ENCODE results near the gene FAM162B.
"Not testable (repeated sequence)": the region's sequence is repeated elsewhere in the genome, so short reads cannot be mapped to it uniquely, and the experiment has no call there.

FAM162B gene

DNA sequence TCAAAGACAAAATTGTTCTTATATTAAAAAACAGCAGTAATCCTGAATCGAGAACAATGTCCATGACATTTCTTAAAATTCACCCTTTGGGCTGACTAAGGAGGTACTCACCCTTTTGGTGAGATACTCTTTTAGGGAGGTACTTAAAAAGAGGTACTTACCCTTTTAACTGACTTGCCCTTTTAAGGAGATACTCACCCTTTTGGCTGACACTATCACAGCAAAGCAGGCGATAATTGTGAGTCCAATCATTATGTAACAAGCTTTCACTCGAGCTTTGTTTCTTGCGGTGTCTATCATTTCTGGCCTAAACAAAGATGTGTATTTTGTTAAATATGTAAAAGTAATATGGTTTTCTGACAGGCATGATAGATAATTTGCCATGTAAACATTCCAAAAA lies 3.7 kb downstream of the FAM162B start:
- H3K4me3 Mint-ChIP-seq = no peak overlapping the region
- H3K27me3 Mint-ChIP-seq (ENCODE audit: low read depth) = peaks cover 56% of the 10 kb centered on the region

DNA sequence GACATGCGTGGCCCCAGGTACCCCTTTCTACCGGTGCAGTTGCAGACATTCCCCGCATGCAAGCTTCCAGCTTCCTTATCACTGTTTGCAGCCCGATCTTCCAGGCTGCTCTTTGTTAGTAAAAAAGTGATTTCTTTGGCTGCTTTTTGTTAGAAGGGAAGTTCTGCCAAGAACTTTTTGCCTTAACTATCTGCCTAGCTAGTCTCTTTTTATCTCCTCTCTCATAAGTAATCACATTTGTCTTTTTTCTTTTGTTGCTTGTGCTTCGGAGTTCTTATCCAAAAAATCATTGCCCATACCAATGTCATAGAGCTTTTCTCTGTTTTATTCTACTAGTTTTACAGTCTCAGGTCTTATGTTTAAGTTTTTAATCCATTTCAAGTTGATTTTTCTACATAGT lies 20.3 kb downstream of the FAM162B start:
- Mint-ChIP-seq H3K27ac (no peak overlapping the region), H3K27me3 (ENCODE audit: low read depth) (no peaks in the 10 kb centered on the region)
- TF ChIP-seq, protein P1, sequence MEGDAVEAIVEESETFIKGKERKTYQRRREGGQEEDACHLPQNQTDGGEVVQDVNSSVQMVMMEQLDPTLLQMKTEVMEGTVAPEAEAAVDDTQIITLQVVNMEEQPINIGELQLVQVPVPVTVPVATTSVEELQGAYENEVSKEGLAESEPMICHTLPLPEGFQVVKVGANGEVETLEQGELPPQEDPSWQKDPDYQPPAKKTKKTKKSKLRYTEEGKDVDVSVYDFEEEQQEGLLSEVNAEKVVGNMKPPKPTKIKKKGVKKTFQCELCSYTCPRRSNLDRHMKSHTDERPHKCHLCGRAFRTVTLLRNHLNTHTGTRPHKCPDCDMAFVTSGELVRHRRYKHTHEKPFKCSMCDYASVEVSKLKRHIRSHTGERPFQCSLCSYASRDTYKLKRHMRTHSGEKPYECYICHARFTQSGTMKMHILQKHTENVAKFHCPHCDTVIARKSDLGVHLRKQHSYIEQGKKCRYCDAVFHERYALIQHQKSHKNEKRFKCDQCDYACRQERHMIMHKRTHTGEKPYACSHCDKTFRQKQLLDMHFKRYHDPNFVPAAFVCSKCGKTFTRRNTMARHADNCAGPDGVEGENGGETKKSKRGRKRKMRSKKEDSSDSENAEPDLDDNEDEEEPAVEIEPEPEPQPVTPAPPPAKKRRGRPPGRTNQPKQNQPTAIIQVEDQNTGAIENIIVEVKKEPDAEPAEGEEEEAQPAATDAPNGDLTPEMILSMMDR (IDR thresholded peaks at IDR 0.05; ENCODE audit: unreplicated experiment in 3 of 3) = no peak

More for the DNA sequence above, 3.7 kb downstream of the FAM162B start:
- no peaks in the 10 kb centered on the region for H3K36me3 Mint-ChIP-seq (ENCODE audit: low read depth)
- TF ChIP-seq, protein P1 (IDR thresholded peaks at IDR 0.05; ENCODE audit: unreplicated experiment in 3 of 3) = no peak
- peaks cover 3% of the 10 kb centered on the region for H3K9me3 Mint-ChIP-seq
- no peak overlapping the region for H3K27ac Mint-ChIP-seq
- peaks cover 12% of the 10 kb centered on the region for H3K4me1 Mint-ChIP-seq

DNA sequence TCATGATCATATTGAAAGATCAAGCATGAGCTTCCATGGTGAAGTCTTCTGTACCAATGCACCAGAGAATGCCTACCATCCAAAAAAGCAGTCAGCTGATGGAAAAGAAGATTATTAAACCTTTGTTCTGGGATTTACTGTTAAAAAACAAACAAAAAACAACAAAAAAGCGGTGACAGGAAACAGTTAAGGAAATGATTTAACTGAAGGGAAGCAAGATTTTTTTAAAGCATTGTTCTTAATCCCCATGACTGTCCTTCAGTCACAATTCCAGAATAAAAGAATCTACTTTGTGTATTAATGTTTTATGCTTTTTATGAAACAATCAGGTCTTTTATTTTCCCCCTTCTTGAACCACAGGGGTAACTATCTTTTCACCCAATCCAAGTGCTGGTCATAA lies 23.9 kb downstream of the FAM162B start:
- no peaks in the 10 kb centered on the region for H3K4me1 Mint-ChIP-seq
- TF ChIP-seq, protein P1 (IDR thresholded peaks at IDR 0.05; ENCODE audit: unreplicated experiment in 3 of 3) = no peak
- H3K4me3 Mint-ChIP-seq = no peak overlapping the region
- H3K27ac Mint-ChIP-seq = no peak overlapping the region
- H3K9me3 Mint-ChIP-seq = peaks cover 32% of the 10 kb centered on the region
- H3K36me3 Mint-ChIP-seq (ENCODE audit: low read depth) = peaks cover 17% of the 10 kb centered on the region
- H3K27me3 Mint-ChIP-seq (ENCODE audit: low read depth) = no peaks in the 10 kb centered on the region

More for the DNA sequence above, 20.3 kb downstream of the FAM162B start:
- no peaks in the 10 kb centered on the region for H3K4me1 Mint-ChIP-seq
- H3K4me3 Mint-ChIP-seq = no peak overlapping the region
- H3K36me3 Mint-ChIP-seq (ENCODE audit: low read depth) = no peaks in the 10 kb centered on the region
- H3K9me3 Mint-ChIP-seq = peaks cover 17% of the 10 kb centered on the region

DNA sequence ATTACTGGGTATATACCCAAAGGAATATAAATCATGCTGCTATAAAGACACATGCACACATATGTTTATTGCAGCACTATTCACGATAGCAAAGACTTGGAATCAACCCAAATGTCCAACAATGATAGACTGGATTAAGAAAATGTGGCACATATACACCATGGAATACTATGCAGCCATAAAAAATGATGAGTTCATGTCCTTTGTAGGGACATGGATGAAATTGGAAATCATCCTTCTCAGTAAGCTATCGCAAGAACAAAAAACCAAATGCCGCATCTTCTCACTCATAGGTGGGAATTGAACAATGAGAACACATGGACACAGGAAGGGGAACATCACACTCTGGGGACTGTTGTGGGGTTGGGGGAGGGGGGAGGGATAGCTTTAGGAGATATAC lies 25.0 kb downstream of the FAM162B start:
- Mint-ChIP-seq H3K9me3 (peaks cover 36% of the 10 kb centered on the region), H3K36me3 (ENCODE audit: low read depth) (peaks cover 28% of the 10 kb centered on the region)
- not testable (repeated sequence) for H3K4me1 Mint-ChIP-seq; H3K4me3 Mint-ChIP-seq; H3K27ac Mint-ChIP-seq; H3K27me3 Mint-ChIP-seq (ENCODE audit: low read depth)

DNA sequence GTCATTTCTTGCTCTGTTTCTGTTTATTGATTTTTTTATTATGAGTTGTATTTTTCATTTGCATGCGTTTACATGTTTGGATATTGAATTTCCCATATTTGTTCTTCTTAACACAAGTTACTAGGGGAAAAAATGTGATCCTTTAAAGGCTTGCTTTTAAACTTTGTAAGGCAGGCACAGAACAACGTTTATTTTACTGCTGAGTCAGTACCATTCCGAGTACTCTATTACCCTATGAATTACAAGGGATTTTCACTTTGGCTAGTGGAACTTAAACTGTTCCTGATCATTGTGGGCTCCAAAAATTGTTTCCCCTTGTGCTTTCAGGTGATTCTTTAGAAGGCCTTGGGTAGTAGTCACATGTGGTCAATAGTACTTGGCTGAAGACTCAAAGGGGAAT lies 28.5 kb downstream of the FAM162B start:
- peaks cover 45% of the 10 kb centered on the region for H3K36me3 Mint-ChIP-seq (ENCODE audit: low read depth)
- no peaks in the 10 kb centered on the region for H3K27me3 Mint-ChIP-seq (ENCODE audit: low read depth)
- TF ChIP-seq, protein P1 (IDR thresholded peaks at IDR 0.05; ENCODE audit: unreplicated experiment in 3 of 3) = no peak
- peaks cover 29% of the 10 kb centered on the region for H3K9me3 Mint-ChIP-seq
- no peak overlapping the region for H3K27ac Mint-ChIP-seq
- H3K4me3 Mint-ChIP-seq = no peak overlapping the region
- H3K4me1 Mint-ChIP-seq = no peaks in the 10 kb centered on the region

DNA sequence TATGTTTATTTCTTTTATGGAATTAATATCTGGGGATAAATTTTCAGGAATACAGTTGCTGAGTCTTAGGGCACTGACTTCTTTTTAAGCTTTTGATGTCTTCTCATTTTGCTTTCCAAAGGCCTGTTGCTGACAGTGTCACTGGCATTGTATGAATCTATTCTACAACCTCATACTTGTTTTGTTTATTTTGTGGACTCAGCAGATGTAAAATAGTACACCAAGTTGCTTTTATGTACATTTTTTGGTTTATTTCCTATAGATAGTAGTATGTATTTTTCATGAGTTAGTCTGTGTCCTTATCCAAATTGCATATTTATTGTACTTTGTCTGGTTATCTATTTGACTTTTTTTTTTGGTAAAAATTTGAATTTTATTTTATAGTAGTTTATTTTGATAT lies 35.0 kb downstream of the FAM162B start:
- Mint-ChIP-seq H3K4me1 (no peaks in the 10 kb centered on the region), H3K9me3 (peaks cover 2% of the 10 kb centered on the region), H3K4me3 (no peak overlapping the region), H3K27ac (no peak overlapping the region), H3K27me3 (ENCODE audit: low read depth) (no peaks in the 10 kb centered on the region), H3K36me3 (ENCODE audit: low read depth) (peaks cover 65% of the 10 kb centered on the region)
- TF ChIP-seq, protein P1 (IDR thresholded peaks at IDR 0.05; ENCODE audit: unreplicated experiment in 3 of 3) = no peak
